Right lobe of liver (tissue), 5 donors: ENCODE results near the gene GNGT2. TPM values are rescaled to one million over a fixed set of nuclear protein-coding genes. Genes with fewer than 3 reads are reported as not detected.

Experiments
- total RNA-seq, 6 experiments: library from RNA; depleted of rRNA in 2 of 6; stranded (reverse); fragments of >200 nt in 2 of 6; fragmentation: NEBNext Ultra II Directional in 3 of 6; extraction: Animal tissue kit (Norgen Biotek cat#: 25700) in 3 of 6; gene quantifications; one replicate each; pipeline versions ENCODE4 v1.1.0 to v1.2.4, GENCODE V29; 2016 to 2023
- donor health status: DM: no; HTN: no; CAD: no.
- donor health status: DM: no; HTN: no; CAD: no.
- donor health status: DM: no; HTN: yes; CAD: no.
- donor health status: DM: no; HTN: yes; CAD: no.

Gene GNGT2
- total RNA-seq, 6 experiments from 2014 or later: 0.61 to 1.6 (median 1.2) TPM

Other genes with a start within 250 kb of the GNGT2 start
- not detected for gene GIP, start 242.0 kb downstream of the GNGT2 start, total RNA-seq
- under 1 TPM in 1 of 6 experiments, not detected in 5; 0.56 TPM for gene IGF2BP1, start 213.2 kb downstream of the GNGT2 start, total RNA-seq
- gene B4GALNT2, start 77.8 kb downstream of the GNGT2 start, total RNA-seq: under 1 TPM in 2 of 6 experiments, not detected in 4; 0.04 to 0.05 TPM
- 1 to 10 TPM; 3.0 to 9.7 (median 3.8) TPM for gene ABI3, start 133 bp upstream of the GNGT2 start, total RNA-seq
- under 1 TPM in 4 of 6 experiments, not detected in 2; 0.16 to 0.71 (median 0.41) TPM for gene PHOSPHO1, start 20.2 kb upstream of the GNGT2 start, total RNA-seq
- gene ZNF652, start 151.7 kb upstream of the GNGT2 start, total RNA-seq: 10 to 100 TPM; 16.9 to 36.8 (median 24.3) TPM
- gene PHB1, start 204.3 kb upstream of the GNGT2 start, total RNA-seq: 100 to 1,000 TPM in 5 of 6 experiments, 10 to 100 TPM in 1; 88.5 to 131 (median 102) TPM